GM23248 (cell line): ENCODE measurements around the gene BHLHA9. TPM values are rescaled to one million over a fixed set of nuclear protein-coding genes. Genes with fewer than 3 reads are reported as not detected.
A peak's percentile ranks its signal among the peaks of the same experiment; 100 is the strongest.

Experiments used
- DNase-seq: peaks from one replicate; pipeline ENCODE4 v3.0.0-alpha.2; 2015
- H2AFZ ChIP-seq: fragments of 200-600 bp; sonication (generic); 2 replicates; pipeline ENCODE4 v1.6.1; 2016; ENCODE audit warnings: antibody characterized with exemption
- H3F3A ChIP-seq: fragments of 200-600 bp; sonication (generic); 2 replicates; pipeline ENCODE4 v1.6.1; 2016; ENCODE audit warnings: mild to moderate bottlenecking, antibody characterized with exemption, mixed run types; ENCODE audit not compliant: insufficient read depth
- H3K27ac ChIP-seq: fragments of 200-600 bp; sonication (generic); 2 replicates; pipeline ENCODE4 v1.5.1; 2016; ENCODE audit warnings: mild to moderate bottlenecking
- H3K27me3 ChIP-seq: fragments of 200-600 bp; sonication (generic); replicated peaks from 2 replicates; pipeline ENCODE4 v1.6.1; 2016; ENCODE audit warnings: mild to moderate bottlenecking; ENCODE audit not compliant: insufficient read depth
- H3K36me3 ChIP-seq: fragments of 200-600 bp; sonication (generic); 2 replicates; pipeline ENCODE4 v1.6.1; 2016; ENCODE audit warnings: low read depth, mild to moderate bottlenecking
- H3K4me1 ChIP-seq: fragments of 200-600 bp; sonication (generic); 2 replicates; pipeline ENCODE4 v1.6.1; 2016; ENCODE audit warnings: mild to moderate bottlenecking; ENCODE audit not compliant: insufficient read depth
- H3K4me2 ChIP-seq: fragments of 200-600 bp; sonication (generic); one replicate; pipeline ENCODE4 v1.6.1; 2016; ENCODE audit warnings: mild to moderate bottlenecking; ENCODE audit not compliant: unreplicated experiment
- H3K4me3 ChIP-seq: fragments of 200-600 bp; sonication (generic); 2 replicates; pipeline ENCODE4 v1.5.1; 2016; ENCODE audit warnings: mild to moderate bottlenecking
- H3K79me2 ChIP-seq: fragments of 200-600 bp; sonication (generic); 2 replicates; pipeline ENCODE4 v1.6.1; 2016; ENCODE audit warnings: mild to moderate bottlenecking; ENCODE audit not compliant: insufficient read depth
- H3K9ac ChIP-seq: fragments of 200-600 bp; sonication (generic); 2 replicates; pipeline ENCODE4 v1.6.1; 2016; ENCODE audit warnings: mild to moderate bottlenecking
- H3K9me2 ChIP-seq: fragments of 200-600 bp; sonication (generic); 2 replicates; pipeline ENCODE4 v1.6.1; 2016; ENCODE audit warnings: mixed run types, mild to moderate bottlenecking, moderate library complexity; ENCODE audit not compliant: insufficient read depth
- H3K9me3 ChIP-seq: fragments of 200-600 bp; sonication (generic); one replicate; pipeline ENCODE4 v1.6.1; 2017; ENCODE audit warnings: low read depth
- H4K20me1 ChIP-seq: fragments of 200-600 bp; sonication (generic); 2 replicates; pipeline ENCODE4 v1.6.0; 2016; ENCODE audit not compliant: insufficient read depth
- EZH2 ChIP-seq: fragments of 200-600 bp; sonication (generic); IDR thresholded peaks from 2 replicates; pipeline ENCODE4 v1.6.1; 2018; ENCODE audit warnings: antibody characterized with exemption, mild to moderate bottlenecking; ENCODE audit not compliant: insufficient read depth, poor library complexity, severe bottlenecking
- EZH2phosphoT487 ChIP-seq: fragments of 200-600 bp; sonication (generic); IDR thresholded peaks from 2 replicates; pipeline ENCODE4 v1.6.1; 2018; ENCODE audit warnings: antibody characterized with exemption, moderate library complexity, mild to moderate bottlenecking, low read depth; ENCODE audit not compliant: insufficient read depth
- WGBS, 2 experiments: methylation state at CpG; one replicate each; pipeline ENCODE4 v1.1.6; 2015 to 2017; ENCODE audit warnings: low lambda C conversion rate in 2 of 2, low coverage in 1 of 2; ENCODE audit errors: missing lambda C conversion rate in 2 of 2; 5-methylcytosine and 5-hydroxymethylcytosine counted together
- in situ Hi-C: fragments of 300-500 bp; cut with MboI; formaldehyde crosslinking; loops from 2 replicates; pipeline ENCODE4 v1.15.0; 2020
- polyA plus RNA-seq: library from polyadenylated mRNA; unstranded; fragments of >200 nt; fragmentation: Nextera tagmentation; extraction: Ambion mirVana; gene quantifications from 2 replicates; pipeline ENCODE4 v1.2.1, GENCODE V29; 2016
- total RNA-seq: library from RNA; depleted of rRNA; stranded (reverse); fragments of >200 nt; shearing (Covaris generic); gene quantifications from 2 replicates; pipeline ENCODE4 v1.2.3, GENCODE V29; 2014

Gene BHLHA9
- total and polyA plus RNA-seq, 2 experiments from 2014 or later, result not detected

GRCh38 chr17:1241929-1242328 lies 28.3 kb upstream of the BHLHA9 start:
- peak overlapping the region; percentile 3; the same call in 1 of the 2 replicates for H3K9ac ChIP-seq
- 7 to 21% methylated on average over 9 of the region's 9 CpGs for WGBS, 2 experiments
- in situ Hi-C loops, result no loop called here
- no peaks in the 10 kb centered on the region for H3K36me3 ChIP-seq
- H4K20me1 ChIP-seq, result no peaks in the 10 kb centered on the region
- H3K27ac ChIP-seq, result no peak overlapping the region
- H3K27me3 ChIP-seq, result no peaks in the 10 kb centered on the region
- H3K9me2 ChIP-seq, result no peaks in the 10 kb centered on the region
- H3F3A ChIP-seq, result peaks cover 13% of the 10 kb centered on the region; the same call in 1 of the 2 replicates
- no peak for TF ChIP-seq EZH2phosphoT487
- no peak for TF ChIP-seq EZH2
- H3K4me1 ChIP-seq, result peaks cover 16% of the 10 kb centered on the region
- DNase-seq, result peak; percentile 71
- H2AFZ ChIP-seq, result peak overlapping the region; percentile 38; the same call in 1 of the 2 replicates
- no peak overlapping the region for H3K4me2 ChIP-seq
- H3K79me2 ChIP-seq, result no peaks in the 10 kb centered on the region
- H3K9me3 ChIP-seq, result no peaks in the 10 kb centered on the region
- H3K4me3 ChIP-seq, result no peak overlapping the region

GRCh38 chr17:1244606-1245012 lies 25.6 kb upstream of the BHLHA9 start:
- in situ Hi-C loops, result no loop called here
- no peaks in the 10 kb centered on the region for H3K27me3 ChIP-seq
- WGBS, 2 experiments, result 59 to 61% methylated on average over 9 of the region's 9 CpGs

GRCh38 chr17:1251866-1252608 lies 18.2 kb upstream of the BHLHA9 start:
- Histone ChIP-seq H3K4me1 (no peaks in the 10 kb centered on the region), H3K27ac (no peak overlapping the region), H3F3A (no peaks in the 10 kb centered on the region), H3K9me3 (no peaks in the 10 kb centered on the region), H4K20me1 (no peaks in the 10 kb centered on the region), H2AFZ (no peak overlapping the region), H3K9me2 (no peaks in the 10 kb centered on the region), H3K4me3 (no peak overlapping the region), H3K36me3 (no peaks in the 10 kb centered on the region), H3K27me3 (no peaks in the 10 kb centered on the region), H3K79me2 (no peaks in the 10 kb centered on the region), H3K4me2 (no peak overlapping the region), H3K9ac (no peak overlapping the region)
- peak; percentile 63 for DNase-seq
- in situ Hi-C loops, result loop anchor here (25.0 kb wide), 1 partner anchor 260 kb away; the partner anchor contains the start of gene INPP5K
- no peak for TF ChIP-seq EZH2
- no peak for TF ChIP-seq EZH2phosphoT487
- WGBS, 2 experiments, result 49 to 58% methylated on average over 14 to 16 of the region's 16 CpGs

More at GRCh38 chr17:1244606-1245012, 25.6 kb upstream of the BHLHA9 start:
- no peaks in the 10 kb centered on the region for H3K79me2 ChIP-seq
- H2AFZ ChIP-seq, result peak overlapping the region; percentile 47; the same call in 1 of the 2 replicates
- no peak overlapping the region for H3K4me2 ChIP-seq
- peak; percentile 29 for DNase-seq
- no peak overlapping the region for H3K9ac ChIP-seq
- no peak overlapping the region for H3K4me3 ChIP-seq
- no peaks in the 10 kb centered on the region for H3K36me3 ChIP-seq
- no peak overlapping the region for H3K27ac ChIP-seq
- no peaks in the 10 kb centered on the region for H3K9me3 ChIP-seq
- TF ChIP-seq EZH2phosphoT487 (no peak), EZH2 (no peak)
- H3K4me1 ChIP-seq, result peaks cover 16% of the 10 kb centered on the region
- no peaks in the 10 kb centered on the region for H4K20me1 ChIP-seq
- H3F3A ChIP-seq, result peaks cover 13% of the 10 kb centered on the region; the same call in 1 of the 2 replicates
- no peaks in the 10 kb centered on the region for H3K9me2 ChIP-seq

- Histone ChIP-seq H3K4me1 (no peaks in the 10 kb centered on the region), H4K20me1 (no peaks in the 10 kb centered on the region), H3K79me2 (no peaks in the 10 kb centered on the region), H3K4me2 (no peak overlapping the region), H3K9me2 (no peaks in the 10 kb centered on the region), H3F3A (no peaks in the 10 kb centered on the region), H3K27ac (no peak overlapping the region), H3K9me3 (no peaks in the 10 kb centered on the region), H2AFZ (no peak overlapping the region), H3K36me3 (no peaks in the 10 kb centered on the region), H3K4me3 (no peak overlapping the region), H3K9ac (no peak overlapping the region), H3K27me3 (no peaks in the 10 kb centered on the region)
- whole genome bisulfite sequencing, 2 experiments, result 61 to 65% methylated on average over 6 of the region's 6 CpGs
- in situ Hi-C loops, result loop anchor here (25.0 kb wide), 1 partner anchor 257 kb away; the partner anchor contains the start of gene INPP5K
- DNase-seq, result no peak
- TF ChIP-seq EZH2phosphoT487 (no peak), EZH2 (no peak)
Observed at GRCh38 chr17:1255041-1255440, 15.2 kb upstream of the BHLHA9 start.
